Measurements from ENCODE around the gene CD200.

Gene CD200, protein sequence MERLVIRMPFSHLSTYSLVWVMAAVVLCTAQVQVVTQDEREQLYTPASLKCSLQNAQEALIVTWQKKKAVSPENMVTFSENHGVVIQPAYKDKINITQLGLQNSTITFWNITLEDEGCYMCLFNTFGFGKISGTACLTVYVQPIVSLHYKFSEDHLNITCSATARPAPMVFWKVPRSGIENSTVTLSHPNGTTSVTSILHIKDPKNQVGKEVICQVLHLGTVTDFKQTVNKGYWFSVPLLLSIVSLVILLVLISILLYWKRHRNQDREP

DNA sequence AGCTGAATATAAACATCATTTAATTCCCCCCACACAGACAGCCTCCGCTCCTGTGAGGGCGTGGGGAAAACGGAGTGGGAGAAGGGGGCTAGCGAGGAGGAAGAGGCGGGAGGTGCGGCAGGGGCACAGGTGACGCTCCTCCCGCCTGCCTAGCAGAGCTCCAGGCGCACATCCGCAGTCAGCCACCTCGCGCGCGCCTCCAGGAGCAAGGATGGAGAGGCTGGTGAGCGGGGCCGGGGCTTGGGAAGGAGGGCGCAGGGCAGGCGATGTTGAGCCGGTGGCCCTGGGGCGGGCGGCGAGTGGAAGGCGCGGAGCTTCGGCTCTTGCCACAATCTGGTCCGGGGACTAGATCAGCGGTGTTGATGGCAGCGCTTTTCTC, at the start of gene CD200:
Gene CD200, plus strand, starts transcription at position 155 of the 379 bp plus-strand sequence. Its CDS starts 57 bp downstream, at position 212.
- DNase-seq (ENCODE audit: low read depth), result no peak

DNA sequence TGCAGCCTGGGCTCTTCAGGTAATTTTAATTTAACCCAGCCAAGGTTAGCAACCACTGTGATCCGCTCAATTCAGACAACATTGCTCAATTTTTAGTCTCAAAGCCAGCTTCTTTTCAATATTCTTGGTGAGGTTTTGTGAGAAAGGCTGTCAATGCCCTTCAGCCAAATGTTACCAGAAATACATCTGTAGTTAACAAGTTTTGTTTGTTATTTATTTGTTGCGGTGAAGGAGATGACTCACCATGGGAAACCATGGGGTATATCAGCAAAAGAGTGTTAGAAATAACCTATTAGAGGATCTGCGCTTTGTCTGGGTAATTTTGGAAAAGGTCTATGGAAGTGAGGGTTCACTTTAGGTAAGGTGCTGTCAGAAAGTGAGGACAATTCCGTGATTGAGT, 43.9 kb upstream of the CD200 start:
- no peak for DNase-seq (ENCODE audit: low read depth)

- peak; percentile 41 for DNase-seq (ENCODE audit: low read depth)
Observed at GRCh38 chr3:112293368-112294321, 39.3 kb upstream of the CD200 start, which contains the start of gene SLC9C1. Gene SLC9C1 (minus strand): TSS chr3:112294216. CDS start chr3:112286791, 7,425 bp downstream.

DNA sequence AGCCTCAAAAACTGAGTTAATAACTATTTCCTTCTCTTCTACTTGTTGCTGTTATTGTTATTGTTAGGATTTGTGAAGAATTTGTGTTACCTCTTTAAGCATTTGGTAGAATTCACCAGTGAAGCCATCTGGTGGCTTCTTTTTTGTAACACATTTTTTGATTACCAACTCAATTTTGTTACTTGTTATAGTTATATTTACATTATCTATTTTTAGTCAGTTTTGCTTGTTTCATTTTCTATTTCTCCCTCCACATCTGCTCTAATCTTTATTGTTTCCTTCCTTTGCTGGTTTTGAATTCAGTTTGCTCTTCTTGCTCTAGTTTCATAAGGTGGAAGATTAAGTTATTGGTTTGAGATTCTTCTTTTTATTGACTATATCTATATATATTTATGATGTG, 35.2 kb upstream of the CD200 start:
- DNase-seq (ENCODE audit: low read depth), result no peak

GRCh38 chr3:112298781-112299180, 34.2 kb upstream of the CD200 start:
- no peak for DNase-seq (ENCODE audit: low read depth)

DNA sequence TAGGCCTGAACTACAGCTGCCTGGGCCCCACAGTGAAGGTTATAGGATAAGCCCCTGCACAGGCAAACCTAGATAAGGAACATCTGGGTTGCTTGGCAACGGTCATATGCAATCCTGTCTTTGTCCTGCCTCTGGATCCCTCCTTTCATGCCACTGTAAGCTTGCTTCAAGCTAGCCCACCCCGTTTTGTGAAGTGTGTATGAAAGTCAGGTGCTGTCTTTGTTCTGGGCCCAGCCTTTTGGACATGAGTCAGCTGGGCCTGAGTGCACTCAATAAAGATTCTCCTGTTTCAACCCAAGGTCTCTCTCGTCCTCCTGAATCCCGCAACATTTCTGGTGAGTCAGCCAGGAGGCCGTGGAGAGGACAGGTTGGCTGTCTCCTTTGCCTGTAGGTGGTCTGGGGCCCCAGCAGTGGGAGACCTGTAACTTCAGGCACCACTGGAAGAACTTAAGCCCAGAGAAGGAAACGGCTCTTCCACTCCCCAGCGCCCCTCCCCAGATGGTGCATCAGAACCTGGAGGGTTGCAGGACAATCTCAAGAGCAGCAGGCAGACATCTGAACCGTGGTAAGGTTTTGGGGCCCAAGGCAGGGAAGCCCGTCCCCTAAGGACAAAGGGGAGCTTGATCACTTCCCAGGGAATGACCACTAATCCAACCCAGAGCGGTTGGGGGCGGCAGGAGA, 30.7 kb upstream of the CD200 start:
- DNase-seq (ENCODE audit: low read depth), result no peak

DNA sequence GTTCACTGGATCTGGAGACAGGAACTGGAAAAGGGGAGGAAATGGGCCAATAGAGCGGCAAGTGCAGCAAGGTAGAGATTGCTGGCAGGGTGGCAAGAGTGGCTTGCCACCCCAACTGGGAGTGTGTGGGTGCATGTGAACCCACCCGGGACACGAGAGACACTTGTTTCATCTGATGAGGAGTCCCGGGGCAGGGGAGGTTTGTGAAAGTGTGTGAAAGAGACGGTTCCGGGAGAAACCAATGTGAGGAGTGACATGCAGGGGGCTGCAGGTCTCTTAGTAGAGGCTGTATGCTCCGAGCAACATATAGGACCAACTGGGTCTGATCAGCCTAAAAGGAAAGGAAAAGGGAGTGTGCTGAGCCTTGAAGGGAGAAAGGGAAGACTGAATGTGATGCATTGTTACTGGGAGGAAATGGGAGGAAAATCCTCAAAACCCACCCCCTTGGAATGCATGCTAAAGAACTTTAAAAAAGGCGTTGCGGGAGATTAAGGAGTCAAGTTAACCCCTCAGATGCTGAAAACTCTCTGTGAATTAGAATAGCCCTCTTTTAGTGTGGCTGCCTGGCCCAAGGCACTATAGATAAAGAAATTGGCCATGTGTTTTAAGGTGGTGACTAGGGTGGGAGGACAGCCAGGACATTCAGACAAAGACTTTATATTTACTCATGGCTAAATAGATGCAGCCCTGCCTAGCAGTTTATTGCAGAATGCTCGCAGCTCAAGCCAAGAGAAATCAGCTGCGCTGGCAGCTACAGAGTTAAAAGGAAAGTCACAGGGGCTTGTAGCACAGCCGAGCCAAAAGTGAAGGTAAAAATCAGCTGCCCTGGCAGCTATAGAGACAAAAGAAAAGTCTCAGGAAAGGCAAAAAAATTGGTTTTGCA, 29.8 kb upstream of the CD200 start:
- no peak for DNase-seq (ENCODE audit: low read depth)

DNA sequence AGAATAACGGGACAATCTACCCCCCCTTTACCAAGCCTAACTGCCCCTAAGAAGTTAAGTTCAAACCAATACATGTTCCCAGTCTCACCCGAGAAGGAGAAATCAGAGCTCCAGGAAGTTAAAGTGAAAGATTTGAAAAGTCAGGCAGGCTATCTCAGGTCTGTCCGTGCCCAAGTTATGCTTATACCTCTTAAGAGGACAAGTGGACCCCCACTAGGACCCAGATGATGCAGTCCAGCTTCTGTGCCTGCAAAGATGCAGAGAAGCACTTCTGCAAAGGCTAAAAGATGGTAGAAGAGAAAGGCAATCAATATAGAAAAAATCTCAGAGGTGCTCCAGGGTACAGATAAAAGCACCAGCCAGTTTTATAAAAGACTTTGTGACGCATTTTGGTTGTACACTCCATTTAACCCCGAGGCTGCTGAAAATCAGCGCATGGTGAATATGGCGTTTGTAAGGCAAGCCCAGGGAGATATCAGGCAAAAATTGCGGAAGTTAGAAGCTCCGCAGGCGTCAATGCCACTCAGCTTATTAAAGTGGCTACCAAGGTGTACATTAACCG, 29.1 kb upstream of the CD200 start:
- no peak for DNase-seq (ENCODE audit: low read depth)

- DNase-seq (ENCODE audit: low read depth), result no peak
Observed at GRCh38 chr3:112304611-112305010, 28.3 kb upstream of the CD200 start.

GRCh38 chr3:112306825-112307224, 26.1 kb upstream of the CD200 start:
- DNase-seq (ENCODE audit: low read depth), result no peak

DNA sequence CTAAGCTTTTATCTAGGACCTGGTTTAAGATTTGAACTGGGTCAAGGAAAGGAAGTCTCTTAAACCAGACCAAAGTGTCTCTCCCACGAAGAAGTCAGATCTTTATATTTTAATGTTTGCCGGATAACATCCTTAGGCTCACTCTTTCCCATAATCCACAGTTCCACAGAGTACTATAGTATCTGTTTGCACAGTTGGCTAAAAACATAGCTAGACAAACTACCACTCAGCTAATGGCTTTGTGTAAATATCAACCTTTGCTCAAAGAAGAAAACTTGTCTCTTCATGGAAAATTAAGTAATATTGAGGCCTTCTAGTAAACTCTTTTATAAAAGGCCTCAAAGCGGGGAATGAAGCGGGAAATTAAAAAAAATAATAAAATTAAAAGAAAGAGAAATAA, 25.4 kb upstream of the CD200 start:
- no peak for DNase-seq (ENCODE audit: low read depth)

GRCh38 chr3:112308151-112308911, 24.6 kb upstream of the CD200 start:
- no peak for DNase-seq (ENCODE audit: low read depth)

DNA sequence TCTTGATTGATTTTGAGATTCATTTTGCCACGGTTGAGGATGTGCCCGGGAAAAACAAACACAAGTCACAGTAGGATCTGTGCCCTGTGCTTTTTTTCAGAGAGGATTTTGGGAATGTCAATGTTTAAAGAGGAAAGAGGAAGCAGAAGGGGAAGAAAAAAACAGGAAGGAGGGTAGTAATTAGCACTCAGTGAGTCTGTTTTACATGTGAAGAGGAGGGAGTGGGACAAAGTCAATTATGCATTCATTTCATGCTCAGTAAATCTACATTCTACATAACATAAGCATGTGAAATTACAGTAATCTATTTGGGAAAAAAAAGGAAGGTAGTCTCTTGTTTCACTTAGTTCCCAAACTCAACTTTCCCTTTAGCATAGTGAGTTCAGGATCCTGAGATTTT, 18.3 kb upstream of the CD200 start:
- DNase-seq (ENCODE audit: low read depth), result no peak

- no peak for DNase-seq (ENCODE audit: low read depth)
Observed at GRCh38 chr3:112315791-112316190, 17.2 kb upstream of the CD200 start.

DNA sequence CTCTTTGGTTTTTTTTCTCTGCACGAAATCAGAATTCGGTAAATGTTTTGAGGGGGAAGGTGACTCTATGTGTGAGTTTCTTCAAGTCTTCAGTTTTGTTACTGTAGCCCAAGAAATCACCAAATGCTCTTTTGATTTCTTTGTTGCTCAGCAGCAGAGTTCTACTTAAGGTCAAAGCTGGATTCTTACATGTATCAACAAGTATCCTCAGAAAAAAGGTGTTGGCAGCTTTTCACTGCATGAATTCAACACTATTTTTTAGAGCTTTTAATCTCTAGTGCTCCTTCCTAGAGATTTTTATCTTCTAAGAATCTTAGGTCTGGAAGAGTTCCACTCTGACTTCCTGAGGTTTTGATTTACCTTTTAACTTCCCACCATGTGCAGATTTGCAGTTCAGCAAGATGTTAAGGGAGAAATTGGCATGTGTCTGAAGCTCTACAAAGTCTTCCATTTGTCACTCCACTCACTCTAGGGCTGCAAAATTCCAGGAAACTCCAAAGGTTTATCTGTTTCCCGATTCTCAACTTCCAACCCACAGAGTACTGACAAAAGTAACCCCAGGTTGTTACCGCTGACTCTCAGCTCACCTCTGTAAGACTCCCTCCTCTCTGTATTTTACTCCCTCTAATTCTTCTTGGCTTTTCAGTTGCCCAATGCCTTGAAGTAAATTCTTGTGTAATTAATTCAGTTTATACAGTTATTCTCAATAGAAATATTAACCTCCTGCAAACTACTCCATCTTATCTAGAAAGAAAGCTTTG, 13.3 kb upstream of the CD200 start:
- DNase-seq (ENCODE audit: low read depth), result no peak

GRCh38 chr3:112320691-112321090, 12.3 kb upstream of the CD200 start:
- no peak for DNase-seq (ENCODE audit: low read depth)

GRCh38 chr3:112321867-112322652, 10.9 kb upstream of the CD200 start:
- no peak for DNase-seq (ENCODE audit: low read depth)

DNA sequence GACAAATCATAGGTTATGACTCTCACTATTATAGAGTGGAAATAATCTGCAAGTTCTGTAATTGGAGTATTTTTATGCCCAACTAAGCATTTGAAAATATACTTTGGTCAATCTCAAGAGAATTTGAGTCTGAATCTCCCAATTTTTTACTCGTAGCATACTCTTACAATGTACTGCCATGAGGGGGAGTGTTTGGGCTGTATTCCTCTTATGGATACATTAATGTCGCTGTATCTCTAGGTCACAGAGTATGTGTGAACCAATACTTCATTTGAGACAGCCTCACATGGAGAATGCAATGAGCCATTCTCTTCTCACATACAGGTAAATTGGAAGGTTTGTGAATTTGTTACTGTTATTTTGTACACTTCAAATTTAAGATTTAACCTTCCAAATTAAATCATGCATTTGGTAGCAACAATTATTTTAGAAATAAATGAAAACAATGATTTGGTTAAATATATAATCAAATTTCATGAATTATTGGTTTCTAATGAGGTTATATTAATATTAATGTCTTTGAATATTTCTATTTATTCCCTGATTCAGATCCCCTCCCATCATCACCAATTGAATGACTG, 5.5 kb upstream of the CD200 start:
- DNase-seq (ENCODE audit: low read depth), result no peak

DNA sequence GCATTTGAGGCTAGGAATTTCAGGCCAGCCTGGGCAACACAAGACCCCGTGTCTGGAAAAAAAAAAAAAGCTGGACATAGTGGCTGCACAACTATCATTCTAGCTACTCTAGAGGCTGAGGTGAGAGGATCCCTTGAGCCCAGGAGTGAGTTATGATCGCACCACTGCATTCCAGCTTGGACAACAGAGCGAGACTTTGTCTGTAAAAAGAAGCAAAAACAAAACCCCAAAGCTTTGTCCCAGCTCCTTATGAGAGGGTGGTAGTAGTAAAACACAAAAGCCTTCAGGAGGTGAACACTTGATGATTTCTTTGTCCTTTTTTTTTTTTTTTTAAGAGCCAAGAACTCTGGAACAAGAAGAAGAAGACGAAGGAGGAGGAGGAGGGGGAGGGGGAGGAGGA, 1.1 kb upstream of the CD200 start:
- DNase-seq (ENCODE audit: low read depth), result no peak

All from non-pigmented ciliary epithelial cell (primary cell).